DND-41 (cell line): ENCODE measurements around the gene DNAJC4.

Source experiments
- ATAC-seq: fragments of 200-7000 bp; cut with Tn5 transposase; 3 replicates; pipeline ENCODE4 v1.9.1; 2021; ENCODE audit warnings: low read depth; ENCODE audit not compliant: insufficient read depth
- DNase-seq: peaks from one replicate; pipeline ENCODE4 v3.0.0-alpha.2; 2020
- H2AFZ ChIP-seq: 2 replicates; pipeline ENCODE4 v1.6.0; 2012; ENCODE audit warnings: low read depth, low read length
- H3K27ac ChIP-seq: 2 replicates; pipeline ENCODE4 v1.5.1; 2012; ENCODE audit warnings: low read length, inconsistent platforms
- H3K27me3 ChIP-seq: fragments of 200-600 bp; sonication (generic); 2 replicates; pipeline ENCODE4 v1.6.0; 2012; ENCODE audit warnings: low read length, mild to moderate bottlenecking, inconsistent platforms; ENCODE audit not compliant: insufficient read depth, poor library complexity
- H3K36me3 ChIP-seq: 2 replicates; pipeline ENCODE4 v1.5.1; 2012; ENCODE audit warnings: low read length, inconsistent platforms; ENCODE audit not compliant: insufficient read depth
- H3K4me1 ChIP-seq: 2 replicates; pipeline ENCODE4 v1.5.1; 2012; ENCODE audit warnings: mild to moderate bottlenecking, low read length; ENCODE audit not compliant: insufficient read depth
- H3K4me2 ChIP-seq: 2 replicates; pipeline ENCODE4 v1.6.0; 2012; ENCODE audit warnings: mild to moderate bottlenecking, moderate library complexity, low read length, inconsistent platforms; ENCODE audit not compliant: insufficient read depth
- H3K4me3 ChIP-seq, 2 experiments: fragments of 200-600 bp in 1 of 2; shearing (Covaris generic) in 1 of 2; 2 replicates each; pipeline ENCODE4 v1.5.1; 2012 to 2016; ENCODE audit warnings: inconsistent platforms in 2 of 2, low read length in 2 of 2, mild to moderate bottlenecking in 2 of 2, low read depth in 1 of 2, moderate library complexity in 1 of 2
- H3K79me2 ChIP-seq: 2 replicates; pipeline ENCODE4 v1.6.0; 2012; ENCODE audit warnings: low read length, inconsistent platforms; ENCODE audit not compliant: insufficient read depth
- H3K9ac ChIP-seq: 2 replicates; pipeline ENCODE4 v1.6.0; 2012; ENCODE audit warnings: low read depth, mild to moderate bottlenecking, inconsistent platforms, low read length, moderate library complexity
- H3K9me3 ChIP-seq: 2 replicates; pipeline ENCODE4 v1.5.1; 2012; ENCODE audit warnings: low read length, moderate library complexity, mild to moderate bottlenecking, inconsistent platforms; ENCODE audit not compliant: insufficient read depth, severe bottlenecking
- H4K20me1 ChIP-seq: 2 replicates; pipeline ENCODE4 v1.6.0; 2012; ENCODE audit warnings: low read length; ENCODE audit not compliant: insufficient read depth
- EZH2 ChIP-seq: IDR thresholded peaks from 3 replicates; pipeline ENCODE4 v1.6.1; 2012; ENCODE audit warnings: borderline replicate concordance, low read depth, mild to moderate bottlenecking, moderate library complexity, low read length, inconsistent platforms; ENCODE audit not compliant: severe bottlenecking
- TF ChIP-seq, protein P1 (sequence below): IDR thresholded peaks from 2 replicates; pipeline ENCODE4 v1.5.1; 2012; ENCODE audit warnings: borderline replicate concordance, low read length, moderate library complexity, mild to moderate bottlenecking; ENCODE audit not compliant: poor library complexity, severe bottlenecking; ENCODE audit errors: extremely low read depth

DNAJC4 gene

DNA sequence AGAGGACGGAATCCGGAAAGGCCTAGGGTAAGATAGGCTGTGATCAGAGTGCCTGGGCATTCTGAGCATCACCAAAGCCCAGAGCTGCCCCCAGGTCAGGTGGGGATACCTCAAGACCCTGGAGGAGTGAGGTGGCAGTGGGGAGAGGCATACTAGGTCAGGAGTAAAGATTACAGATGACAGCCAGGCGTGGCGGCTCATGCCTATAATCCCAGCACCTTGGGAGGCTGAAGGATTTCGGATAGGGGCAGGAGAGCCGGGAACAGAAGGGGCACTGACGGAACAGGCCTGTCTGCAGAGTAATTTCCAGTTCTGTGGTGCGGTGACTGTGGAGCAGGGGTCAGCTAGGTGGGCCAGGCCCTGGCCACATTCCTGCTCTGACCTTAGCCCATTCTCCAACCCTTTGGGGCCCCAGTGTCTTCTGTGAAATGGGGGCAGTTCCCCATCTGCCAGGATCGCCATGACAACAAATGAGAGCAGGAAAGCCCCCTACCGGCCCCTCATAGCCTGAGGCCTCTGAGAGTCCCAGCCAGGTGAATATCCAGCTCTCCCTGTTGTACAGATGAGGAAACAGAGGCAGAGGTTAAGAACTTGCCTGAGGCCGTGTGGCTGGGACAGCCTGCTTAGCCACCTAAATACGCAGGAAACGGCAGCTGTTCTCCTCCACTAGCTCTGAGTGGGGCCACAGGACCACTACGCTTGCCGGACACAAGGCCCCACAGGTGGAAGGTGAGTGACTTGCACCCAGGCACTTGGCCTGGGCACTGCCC is 44.9 kb downstream of the DNAJC4 start:
- no peaks in the 10 kb centered on the region for H3K27me3 ChIP-seq
- no peak for ATAC-seq
- peaks cover 28% of the 10 kb centered on the region for H3K79me2 ChIP-seq
- no peak overlapping the region for H3K4me2 ChIP-seq
- H4K20me1 ChIP-seq: no peaks in the 10 kb centered on the region
- H3K36me3 ChIP-seq: peaks cover 32% of the 10 kb centered on the region
- no peaks in the 10 kb centered on the region for H3K9me3 ChIP-seq
- DNase-seq: no peak
- no peak overlapping the region for H3K27ac ChIP-seq
- no peak overlapping the region for H2AFZ ChIP-seq
- no peak overlapping the region for H3K9ac ChIP-seq
- TF ChIP-seq, protein P1, sequence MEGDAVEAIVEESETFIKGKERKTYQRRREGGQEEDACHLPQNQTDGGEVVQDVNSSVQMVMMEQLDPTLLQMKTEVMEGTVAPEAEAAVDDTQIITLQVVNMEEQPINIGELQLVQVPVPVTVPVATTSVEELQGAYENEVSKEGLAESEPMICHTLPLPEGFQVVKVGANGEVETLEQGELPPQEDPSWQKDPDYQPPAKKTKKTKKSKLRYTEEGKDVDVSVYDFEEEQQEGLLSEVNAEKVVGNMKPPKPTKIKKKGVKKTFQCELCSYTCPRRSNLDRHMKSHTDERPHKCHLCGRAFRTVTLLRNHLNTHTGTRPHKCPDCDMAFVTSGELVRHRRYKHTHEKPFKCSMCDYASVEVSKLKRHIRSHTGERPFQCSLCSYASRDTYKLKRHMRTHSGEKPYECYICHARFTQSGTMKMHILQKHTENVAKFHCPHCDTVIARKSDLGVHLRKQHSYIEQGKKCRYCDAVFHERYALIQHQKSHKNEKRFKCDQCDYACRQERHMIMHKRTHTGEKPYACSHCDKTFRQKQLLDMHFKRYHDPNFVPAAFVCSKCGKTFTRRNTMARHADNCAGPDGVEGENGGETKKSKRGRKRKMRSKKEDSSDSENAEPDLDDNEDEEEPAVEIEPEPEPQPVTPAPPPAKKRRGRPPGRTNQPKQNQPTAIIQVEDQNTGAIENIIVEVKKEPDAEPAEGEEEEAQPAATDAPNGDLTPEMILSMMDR: no peak
- no peak for TF ChIP-seq EZH2
- peaks cover 23% of the 10 kb centered on the region for H3K4me1 ChIP-seq
- H3K4me3 ChIP-seq: no peak overlapping the region

DNA sequence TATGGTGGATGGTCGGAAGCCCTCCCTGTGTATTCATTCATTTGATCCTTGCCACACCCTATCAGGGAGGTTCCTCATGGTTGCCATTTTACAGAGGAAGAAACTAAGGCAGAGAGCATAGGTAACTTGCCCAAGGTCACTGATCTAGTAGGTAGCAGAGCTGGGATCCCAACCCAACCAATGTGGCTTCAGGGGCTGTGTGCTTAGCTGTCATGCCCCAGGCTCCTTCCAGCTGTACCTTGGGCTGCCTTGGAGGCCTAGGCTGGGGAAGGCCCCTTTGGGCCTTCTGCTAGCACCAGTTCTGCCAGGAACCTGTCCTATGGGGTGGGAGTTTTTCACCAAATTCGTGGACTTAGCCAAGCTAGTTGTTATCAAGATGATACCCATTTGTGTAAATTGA is 45.5 kb downstream of the DNAJC4 start:
- no peak overlapping the region for H3K4me3 ChIP-seq
- no peak overlapping the region for H3K27ac ChIP-seq
- H3K79me2 ChIP-seq: peaks cover 28% of the 10 kb centered on the region

DNA sequence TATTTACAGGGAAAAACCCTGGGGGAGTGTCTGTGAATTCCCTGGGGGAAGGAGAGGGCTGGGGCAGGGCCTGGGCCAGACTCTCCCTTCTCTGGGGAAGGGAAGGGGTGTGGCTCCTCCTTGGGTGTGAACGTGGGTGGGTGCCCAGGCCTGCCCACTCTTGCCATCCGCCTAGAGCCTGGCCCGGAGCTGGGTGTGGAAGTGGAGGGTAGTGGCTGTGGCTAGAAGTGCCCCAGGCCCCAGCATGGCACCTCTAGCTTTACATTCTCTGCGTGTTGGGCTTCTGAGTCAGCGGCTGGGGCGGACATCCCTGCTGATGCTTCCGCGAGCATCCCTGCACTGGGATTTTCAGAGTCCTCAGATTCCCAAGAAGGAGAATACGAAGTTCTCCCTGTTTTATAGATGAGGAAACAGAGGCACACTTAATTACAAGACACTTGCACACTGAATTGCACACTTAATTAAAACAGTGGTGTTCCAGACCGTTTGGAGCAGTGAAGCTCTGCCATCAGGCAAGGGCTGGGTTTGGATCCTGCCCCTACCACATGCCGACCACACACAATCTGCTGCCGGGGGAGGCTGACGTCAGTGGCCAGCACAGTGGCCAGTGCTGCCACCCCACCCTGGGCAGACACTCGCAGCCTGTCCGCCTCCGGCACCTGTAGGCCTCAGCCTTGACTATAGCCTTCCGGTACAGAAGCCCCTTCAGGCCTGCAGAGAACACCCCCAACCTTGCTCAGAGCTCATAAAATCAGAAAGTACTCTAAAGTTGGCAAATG is 46.5 kb downstream of the DNAJC4 start:
- ATAC-seq (no peak), DNase-seq (no peak)
- Histone ChIP-seq H3K4me3 (no peak overlapping the region), H3K4me2 (no peak overlapping the region), H3K36me3 (peaks cover 33% of the 10 kb centered on the region), H4K20me1 (no peaks in the 10 kb centered on the region), H3K79me2 (peaks cover 23% of the 10 kb centered on the region), H3K9ac (no peak overlapping the region), H2AFZ (no peak overlapping the region), H3K27ac (no peak overlapping the region), H3K9me3 (no peaks in the 10 kb centered on the region), H3K27me3 (no peaks in the 10 kb centered on the region), H3K4me1 (peaks cover 9% of the 10 kb centered on the region)
- no peak for TF ChIP-seq EZH2
- TF ChIP-seq, protein P1: no peak

More for the DNA sequence above, 45.5 kb downstream of the DNAJC4 start:
- Histone ChIP-seq H4K20me1 (no peaks in the 10 kb centered on the region), H3K9me3 (no peaks in the 10 kb centered on the region), H3K36me3 (peaks cover 32% of the 10 kb centered on the region), H3K27me3 (no peaks in the 10 kb centered on the region), H2AFZ (no peak overlapping the region), H3K9ac (no peak overlapping the region), H3K4me1 (peaks cover 17% of the 10 kb centered on the region), H3K4me2 (no peak overlapping the region)
- DNase-seq: no peak
- ATAC-seq: no peak
- TF ChIP-seq, protein P1: no peak
- no peak for TF ChIP-seq EZH2
